HG03457 (cell line): ENCODE measurements around the gene PAX5.

Experiments
- ATAC-seq: cut with Tn5 transposase; IDR thresholded peaks from one replicate; pipeline ENCODE4 v1.9.1; 2021; ENCODE audit warnings: moderate number of reproducible peaks; ENCODE audit not compliant: unreplicated experiment

The PAX5 gene

GRCh38 chr9:37037503-37038301, 3.6 kb upstream of the PAX5 start:
- no peak for ATAC-seq

GRCh38 chr9:37036776-37037502, 2.9 kb upstream of the PAX5 start:
- no peak for ATAC-seq

DNA sequence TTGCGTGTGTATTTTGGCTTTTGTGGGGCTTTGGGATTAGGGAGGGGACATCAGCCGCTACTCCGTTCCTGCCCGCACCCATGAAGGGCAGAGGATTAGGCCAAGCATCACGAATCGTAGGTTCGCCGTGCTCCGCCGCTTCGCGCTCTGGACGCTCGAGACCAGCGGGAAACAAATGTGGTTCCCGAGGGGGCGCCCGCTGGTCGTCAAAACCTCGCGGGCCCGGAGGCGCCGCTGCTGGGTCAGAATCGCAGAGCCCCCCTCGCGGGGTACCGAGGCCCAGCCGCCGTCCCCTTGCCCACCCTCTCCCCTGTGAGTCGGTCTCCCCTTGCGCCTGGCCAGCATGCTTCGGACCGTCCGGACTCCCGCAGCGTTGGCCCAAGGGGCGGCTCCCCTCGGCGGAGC, 2.3 kb upstream of the PAX5 start:
- ATAC-seq, result no peak

DNA sequence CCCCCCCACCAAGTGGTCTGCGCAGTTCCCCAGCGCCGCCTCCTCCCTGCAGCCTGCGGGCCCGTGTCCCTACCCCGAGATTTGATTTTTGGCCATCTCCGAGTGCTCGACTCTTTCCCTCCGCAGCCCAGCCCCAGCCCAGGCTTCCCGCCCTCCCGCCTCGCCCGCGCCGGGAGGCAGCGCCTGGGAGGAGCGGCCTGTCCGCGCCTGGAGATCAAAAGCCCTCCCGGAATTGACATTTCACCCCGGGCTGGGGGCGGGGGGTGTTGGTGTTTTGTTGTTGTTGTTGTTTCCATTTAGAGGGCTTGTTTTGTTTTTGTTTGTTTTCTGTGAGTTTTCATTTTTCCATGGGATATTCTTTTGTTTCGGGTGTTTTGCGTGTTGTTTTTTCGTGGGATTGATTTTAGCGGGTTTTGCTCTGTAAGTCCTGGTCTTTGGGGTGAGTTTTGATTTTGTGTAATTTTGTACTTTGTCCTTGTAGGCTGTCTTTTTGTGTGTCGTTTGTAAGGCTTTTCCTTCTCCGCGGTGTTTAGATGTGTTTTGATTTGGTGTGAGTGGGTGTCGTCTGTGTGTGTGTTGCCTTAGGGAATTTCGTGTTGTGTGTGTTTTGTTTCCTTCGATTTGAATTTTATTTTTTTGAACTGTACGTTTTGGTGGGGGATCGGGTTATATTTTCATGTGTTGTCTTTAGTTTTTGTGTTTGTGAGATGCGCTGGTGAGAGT, 1.7 kb upstream of the PAX5 start:
- ATAC-seq, result no peak

- no peak for ATAC-seq
Measured at GRCh38 chr9:37034938-37035647, 1.0 kb upstream of the PAX5 start.

DNA sequence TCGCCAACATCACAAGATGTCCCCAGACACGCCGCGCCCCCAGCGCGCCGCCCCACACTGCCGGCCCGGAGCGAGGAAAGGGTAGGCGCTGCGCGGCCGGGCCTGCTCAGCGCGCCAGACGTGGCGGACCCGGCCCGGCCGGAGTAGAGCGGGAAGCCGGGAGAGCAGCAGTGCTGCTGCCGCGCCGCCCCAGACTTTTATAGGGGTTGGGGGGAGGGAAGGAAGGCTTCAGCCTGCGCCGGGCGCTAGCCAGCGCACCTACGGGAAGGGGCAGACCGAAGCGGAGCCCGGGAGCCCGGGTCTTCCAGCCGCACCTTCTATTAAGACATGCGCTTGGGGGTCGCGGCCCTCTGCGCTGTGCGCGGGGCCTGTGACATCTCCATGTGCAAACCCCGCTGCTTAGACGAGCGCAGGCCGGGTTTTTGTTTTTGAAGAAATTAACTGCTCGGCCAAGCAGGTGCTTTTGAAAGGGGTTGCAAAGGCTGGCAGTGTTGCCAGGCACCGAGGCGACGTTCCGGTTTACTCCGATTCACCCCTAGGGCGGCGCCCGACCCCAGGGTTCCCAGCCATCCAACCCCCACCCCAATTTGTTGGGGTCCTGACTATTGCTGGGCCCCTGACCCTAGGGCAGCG, 353 bp upstream of the PAX5 start:
- ATAC-seq, result no peak

DNA sequence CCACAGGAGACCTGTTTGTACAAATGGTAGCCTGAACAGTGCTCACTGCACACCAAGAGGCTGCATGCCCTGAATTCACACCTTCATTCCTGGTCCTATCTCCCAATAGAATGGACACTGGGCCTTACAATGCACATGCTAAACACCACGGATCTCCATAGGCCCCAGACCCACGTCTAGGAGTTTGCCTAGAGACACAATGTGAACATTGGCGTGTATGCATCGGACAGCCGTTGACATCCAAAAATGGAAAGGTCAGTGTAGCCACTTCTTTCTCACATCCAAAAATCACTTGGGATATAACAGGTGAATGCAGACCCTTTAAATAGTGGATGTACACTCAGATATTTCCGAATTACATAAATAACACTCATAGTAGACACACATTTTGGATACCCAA, 927 bp downstream of the PAX5 start:
- ATAC-seq, result no peak

- ATAC-seq, result no peak
Measured at GRCh38 chr9:37032713-37033112, 1.4 kb downstream of the PAX5 start.

- ATAC-seq, result no peak
Measured at GRCh38 chr9:37031902-37032301, 2.2 kb downstream of the PAX5 start.

DNA sequence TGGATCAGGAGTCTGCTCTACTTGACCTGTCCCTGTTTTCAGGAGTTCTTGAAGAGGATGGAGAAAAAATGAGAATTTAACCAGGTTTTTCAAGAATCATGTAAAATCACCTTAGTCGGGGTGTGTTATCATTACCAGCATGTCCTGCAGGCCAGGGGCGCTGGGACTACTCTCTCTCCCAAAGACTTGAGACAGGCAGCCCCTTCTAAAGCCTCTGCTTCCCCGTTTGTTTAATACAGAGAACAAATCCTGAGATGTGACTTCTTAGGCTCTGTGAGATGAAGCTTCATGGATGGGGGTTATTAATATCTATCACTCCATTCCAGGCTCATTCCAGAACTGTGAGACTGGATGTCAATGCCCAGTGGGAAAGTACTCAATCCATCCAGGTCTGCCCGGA, 3.0 kb downstream of the PAX5 start:
- no peak for ATAC-seq

DNA sequence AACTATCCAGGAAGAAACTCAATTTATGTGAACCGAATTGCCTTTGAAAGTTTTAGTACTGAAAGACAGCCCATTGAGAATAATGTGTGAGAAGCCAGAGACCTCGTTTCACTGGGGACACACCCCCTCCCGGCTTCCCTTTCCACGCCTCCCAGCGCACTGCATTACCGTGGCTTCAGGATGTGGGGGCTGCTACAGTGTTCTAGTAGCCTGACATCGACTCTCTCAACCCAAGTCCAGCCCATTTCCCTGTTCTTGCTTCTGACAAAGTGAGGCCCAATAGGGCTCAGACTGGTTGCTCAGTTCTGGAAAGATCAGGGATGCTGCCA, 3.5 kb downstream of the PAX5 start:
- ATAC-seq, result no peak

GRCh38 chr9:37029776-37030610, 4.1 kb downstream of the PAX5 start:
- ATAC-seq, result no peak

DNA sequence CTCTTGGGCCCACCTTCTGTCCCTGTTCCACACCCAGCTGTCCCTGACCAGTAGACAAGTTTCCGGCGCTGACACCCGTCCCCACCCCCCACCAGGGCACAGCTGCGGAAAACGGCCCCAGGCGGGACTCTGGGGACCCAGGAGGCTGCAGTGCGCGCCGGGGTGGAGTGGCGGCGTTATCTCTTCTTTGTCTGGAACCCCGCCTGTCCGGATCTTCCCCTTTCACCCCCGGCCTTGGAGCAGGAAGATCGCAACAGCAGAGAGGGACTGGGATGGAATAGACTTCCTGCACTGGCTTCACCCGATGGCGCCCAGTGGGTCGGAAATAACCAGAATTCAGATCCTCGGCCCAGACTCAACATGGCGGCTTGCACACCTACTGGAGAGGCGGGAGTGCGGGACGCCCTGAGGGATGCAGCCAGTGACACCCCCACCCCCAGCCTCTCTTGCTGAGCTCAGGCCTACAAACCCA, 4.7 kb downstream of the PAX5 start:
- ATAC-seq, result no peak

- ATAC-seq, result no peak
Measured at GRCh38 chr9:37028420-37029031, 5.5 kb downstream of the PAX5 start.

DNA sequence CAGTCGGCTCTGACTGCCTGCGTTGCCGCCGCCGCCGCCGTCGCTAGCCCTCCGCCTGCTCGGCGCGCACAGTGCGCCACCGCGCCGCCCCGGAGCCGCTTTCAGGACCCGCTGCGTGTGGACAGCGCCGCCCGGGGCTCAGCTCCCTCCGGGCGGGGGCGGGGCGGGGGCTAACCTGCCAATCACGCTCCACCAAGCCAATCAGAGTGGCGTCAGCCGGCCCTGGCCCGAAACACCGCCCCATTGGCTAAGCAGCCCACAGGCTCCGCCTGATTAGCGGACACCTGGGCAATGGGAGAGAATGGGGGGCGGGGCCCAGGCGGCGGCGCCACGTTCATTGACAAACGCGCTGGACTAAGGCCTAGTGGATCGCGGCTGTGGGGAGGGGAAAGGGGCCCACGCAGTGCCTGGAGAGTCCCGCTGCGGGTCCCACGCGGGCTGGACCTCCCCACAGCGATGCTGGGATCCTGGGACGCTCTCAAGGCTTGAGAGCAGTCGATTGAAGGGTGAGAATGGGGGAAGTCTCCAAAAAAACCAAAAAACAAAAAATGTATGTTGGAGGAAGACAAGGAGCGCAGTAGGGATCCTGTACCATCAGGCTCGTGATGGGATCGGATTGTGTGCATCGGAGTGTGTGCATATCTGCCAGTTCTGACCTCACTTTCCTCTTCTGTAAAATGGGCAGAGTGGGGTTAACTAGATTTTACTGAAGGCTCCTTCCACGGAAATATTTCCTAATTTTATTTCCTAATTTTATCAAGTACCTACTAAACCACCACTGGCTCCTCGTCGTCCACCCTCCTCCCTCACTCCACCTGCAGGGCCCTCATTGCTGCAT, 6.3 kb downstream of the PAX5 start:
- peak; percentile 65 for ATAC-seq

DNA sequence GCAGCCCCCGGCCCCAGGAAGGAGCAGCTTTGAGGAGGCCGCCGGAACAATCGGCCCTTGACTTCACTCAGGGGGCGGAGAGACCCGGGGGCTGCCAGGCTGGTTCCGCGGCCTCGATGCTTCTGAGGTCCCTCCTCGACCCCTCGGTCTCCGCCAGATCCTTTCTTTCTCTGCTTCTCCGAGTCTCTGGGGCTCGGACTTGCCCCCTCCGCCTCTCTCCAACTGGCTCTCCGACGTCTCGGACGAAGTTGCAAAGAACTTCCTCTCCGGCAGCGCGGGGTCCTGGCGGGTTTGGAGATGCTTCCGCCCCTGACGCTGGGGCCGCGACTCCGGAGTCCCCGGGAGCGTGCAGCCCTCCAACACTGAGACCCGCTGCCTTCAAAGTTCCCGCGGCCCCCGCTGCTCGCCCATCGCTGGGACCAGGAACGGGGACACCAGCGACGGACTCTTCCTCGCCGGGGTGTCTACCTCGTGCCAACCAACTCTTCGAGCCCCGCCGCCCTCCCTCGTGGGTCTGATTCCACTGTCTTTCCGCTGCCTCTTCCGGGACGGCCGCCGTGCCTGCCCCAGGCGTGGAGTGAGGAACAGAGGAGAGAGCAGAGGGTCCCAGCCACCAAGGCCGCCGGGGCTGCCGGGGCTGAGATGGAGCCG, 7.0 kb downstream of the PAX5 start:
- ATAC-seq, result no peak

DNA sequence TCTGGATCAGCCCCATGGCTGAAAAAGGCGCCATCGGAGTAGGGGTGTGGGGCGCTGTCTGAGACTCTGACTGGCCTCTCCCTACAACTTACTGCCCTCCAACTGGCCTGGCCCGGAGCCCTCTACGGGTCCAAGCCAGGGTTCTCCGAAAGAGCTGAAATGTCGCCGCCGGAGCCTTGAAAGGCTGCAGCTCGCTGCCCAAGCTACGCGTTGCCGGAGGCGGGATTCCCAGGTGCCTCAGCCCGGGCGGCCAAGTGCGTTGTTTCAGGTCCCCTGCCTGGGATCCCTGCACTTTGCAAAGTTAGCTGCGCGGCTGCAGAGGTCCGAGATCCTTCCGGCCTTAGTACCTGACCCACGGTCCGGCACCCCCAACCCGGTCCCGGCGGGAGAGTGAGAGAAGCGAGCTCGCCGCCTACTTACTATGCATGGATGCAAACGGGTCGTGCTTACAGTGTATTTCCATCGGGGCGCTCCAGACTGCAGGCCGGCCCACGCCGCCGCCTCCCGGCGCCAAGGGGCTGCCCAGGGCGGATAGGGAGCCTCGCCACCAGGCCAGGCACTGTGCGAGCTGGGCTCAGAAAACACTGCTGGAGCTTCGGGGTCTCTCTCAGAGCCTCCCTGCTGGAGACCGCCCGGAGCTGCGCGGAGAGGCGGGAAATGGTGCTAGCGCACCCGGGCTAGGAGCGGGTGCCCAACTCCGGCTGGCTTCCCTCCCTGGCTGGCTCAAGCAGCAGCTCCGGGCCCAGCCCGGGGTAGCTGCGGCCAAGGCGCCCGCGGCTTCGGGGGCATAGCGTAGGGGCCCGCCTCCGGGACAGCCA, 7.7 kb downstream of the PAX5 start:
- no peak for ATAC-seq
